HepG2 (cell line): ENCODE data around the gene CLIC5.

Source experiments
- ASH2L ChIP-seq: fragments of 300-600, 200-600 bp; sonication (generic); IDR thresholded peaks from 2 replicates; pipeline ENCODE4 v1.7.0; 2017; ENCODE audit warnings: low read depth, mild to moderate bottlenecking, moderate library complexity, mixed read lengths, low read length; ENCODE audit not compliant: insufficient read length
- BRF2 ChIP-seq: sonication (generic); formaldehyde crosslinking; IDR thresholded peaks from 2 replicates; pipeline ENCODE4 v1.8.1; 2022; ENCODE audit warnings: mild to moderate bottlenecking, missing genetic modification reagents
- CTCF ChIP-seq: sonication (generic); formaldehyde crosslinking; IDR thresholded peaks from 2 replicates; pipeline ENCODE4 v1.5.0; 2020; ENCODE audit warnings: mild to moderate bottlenecking, missing genetic modification reagents, moderate library complexity
- ELF1 ChIP-seq: sonication (generic); formaldehyde crosslinking; IDR thresholded peaks from 2 replicates; pipeline ENCODE4 v1.4.0; 2020; ENCODE audit warnings: missing genetic modification reagents
- ETV6 ChIP-seq: sonication (generic); formaldehyde crosslinking; conservative IDR thresholded peaks from 2 replicates; pipeline ENCODE4 v1.4.0; 2020; ENCODE audit warnings: missing genetic modification reagents
- EZH2 ChIP-seq: conservative IDR thresholded peaks from 2 replicates; pipeline ENCODE4 v1.6.1; 2012; ENCODE audit warnings: mild to moderate bottlenecking, low read depth, low read length, moderate library complexity
- FOXM1 ChIP-seq: sonication (generic); formaldehyde crosslinking; IDR thresholded peaks from 2 replicates; pipeline ENCODE4 v1.5.0; 2020; ENCODE audit warnings: missing genetic modification reagents
- MBNL3 ChIP-seq: fragments of 250-450 bp; sonication (Bioruptor Pico); conservative IDR thresholded peaks from 2 replicates; pipeline ENCODE4 v1.8.0; 2022; ENCODE audit warnings: mild to moderate bottlenecking, inconsistent platforms
- MED1 ChIP-seq: sonication (generic); formaldehyde crosslinking; IDR thresholded peaks from 2 replicates; pipeline ENCODE4 v1.4.0; 2020; ENCODE audit warnings: missing genetic modification reagents
- SAFB2 ChIP-seq: sonication (generic); formaldehyde crosslinking; IDR thresholded peaks from 2 replicates; pipeline ENCODE4 v1.5.1; 2020; ENCODE audit warnings: missing genetic modification reagents, low read depth, mild to moderate bottlenecking, borderline replicate concordance
- ZNF749 ChIP-seq: sonication (generic); formaldehyde crosslinking; IDR thresholded peaks from 2 replicates; pipeline ENCODE4 v1.8.0; 2022; ENCODE audit warnings: mild to moderate bottlenecking, missing genetic modification reagents, moderate library complexity, borderline replicate concordance

- no peak for TF ChIP-seq ETV6
- no peak for TF ChIP-seq ZNF749
- no peak for TF ChIP-seq BRF2 (CRISPR knock-in tag)
- TF ChIP-seq ELF1 (CRISPR knock-in tag): no peak
- no peak for TF ChIP-seq CTCF (CRISPR knock-in tag)
- TF ChIP-seq SAFB2 (CRISPR knock-in tag): no peak
- no peak for TF ChIP-seq MBNL3 (CRISPR knock-in tag)
- TF ChIP-seq FOXM1 (CRISPR knock-in tag): no peak
- TF ChIP-seq ASH2L: no peak
- TF ChIP-seq EZH2: no peak
- no peak for TF ChIP-seq MED1
Observed at GRCh38 chr6:45844986-45845385, 170.7 kb downstream of the CLIC5 start.
